Skeletal muscle satellite cell (primary cell): ENCODE results near the gene PLA2G4F.

Experiments
- H3K27me3 ChIP-seq: 2 replicates; pipeline ENCODE4 v1.7.0; 2013; ENCODE audit warnings: low read length; ENCODE audit not compliant: control insufficient read depth, insufficient read depth
- H3K36me3 ChIP-seq: 2 replicates; pipeline ENCODE4 v1.7.0; 2013; ENCODE audit warnings: mild to moderate bottlenecking, control low read depth, low read length; ENCODE audit not compliant: insufficient read depth
- H3K4me1 ChIP-seq: 2 replicates; pipeline ENCODE4 v1.7.0; 2013; ENCODE audit warnings: low read length; ENCODE audit not compliant: control insufficient read depth, insufficient read depth
- H3K4me2 ChIP-seq: 2 replicates; pipeline ENCODE4 v1.7.0; 2013; ENCODE audit warnings: mild to moderate bottlenecking, low read length
- H3K4me3 ChIP-seq: 2 replicates; pipeline ENCODE4 v1.7.0; 2013; ENCODE audit warnings: low read length
- H3K9ac ChIP-seq: 2 replicates; pipeline ENCODE4 v1.7.0; 2013; ENCODE audit warnings: mild to moderate bottlenecking, low read depth, low read length, moderate library complexity
- H3K9me3 ChIP-seq: replicated peaks from 2 replicates; pipeline ENCODE4 v1.7.0; 2013; ENCODE audit warnings: mild to moderate bottlenecking, control low read depth, low read length

The PLA2G4F gene

GRCh38 chr15:42152196-42152920, 4.1 kb downstream of the PLA2G4F start:
- Histone ChIP-seq H3K27me3 (peaks cover 10% of the 10 kb centered on the region), H3K4me3 (no peak overlapping the region), H3K4me2 (no peak overlapping the region), H3K9me3 (no peaks in the 10 kb centered on the region), H3K9ac (no peak overlapping the region), H3K4me1 (peaks cover 13% of the 10 kb centered on the region), H3K36me3 (no peaks in the 10 kb centered on the region)

GRCh38 chr15:42151736-42152135, 4.7 kb downstream of the PLA2G4F start:
- Histone ChIP-seq H3K9ac (no peak overlapping the region), H3K36me3 (no peaks in the 10 kb centered on the region), H3K27me3 (peaks cover 10% of the 10 kb centered on the region), H3K4me3 (no peak overlapping the region), H3K4me2 (no peak overlapping the region), H3K9me3 (no peaks in the 10 kb centered on the region), H3K4me1 (peaks cover 13% of the 10 kb centered on the region)

DNA sequence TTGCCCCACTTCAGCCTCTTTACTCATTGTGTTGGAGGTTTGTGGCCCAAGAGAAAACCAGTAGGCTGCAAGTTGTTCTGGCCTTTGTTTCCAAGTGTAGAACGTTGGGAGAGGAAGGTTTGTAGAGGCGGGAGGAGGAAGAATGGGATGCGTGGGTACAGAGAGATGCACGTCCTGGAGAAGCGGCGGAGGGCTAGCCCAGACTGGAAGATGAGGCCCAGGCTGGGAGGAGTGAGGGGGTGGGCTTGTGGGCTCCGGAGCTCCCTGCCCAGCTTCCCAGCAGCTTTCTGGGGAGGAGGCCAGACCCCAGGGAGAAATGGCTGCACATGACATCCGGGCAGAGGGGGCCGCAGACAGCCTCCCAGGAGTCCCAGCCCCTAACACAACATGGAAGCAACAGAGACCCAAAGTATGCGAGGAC, 5.3 kb downstream of the PLA2G4F start:
- Histone ChIP-seq H3K9me3 (no peaks in the 10 kb centered on the region), H3K36me3 (no peaks in the 10 kb centered on the region), H3K27me3 (peaks cover 16% of the 10 kb centered on the region), H3K4me3 (no peak overlapping the region), H3K4me2 (no peak overlapping the region), H3K4me1 (peaks cover 13% of the 10 kb centered on the region), H3K9ac (no peak overlapping the region)

DNA sequence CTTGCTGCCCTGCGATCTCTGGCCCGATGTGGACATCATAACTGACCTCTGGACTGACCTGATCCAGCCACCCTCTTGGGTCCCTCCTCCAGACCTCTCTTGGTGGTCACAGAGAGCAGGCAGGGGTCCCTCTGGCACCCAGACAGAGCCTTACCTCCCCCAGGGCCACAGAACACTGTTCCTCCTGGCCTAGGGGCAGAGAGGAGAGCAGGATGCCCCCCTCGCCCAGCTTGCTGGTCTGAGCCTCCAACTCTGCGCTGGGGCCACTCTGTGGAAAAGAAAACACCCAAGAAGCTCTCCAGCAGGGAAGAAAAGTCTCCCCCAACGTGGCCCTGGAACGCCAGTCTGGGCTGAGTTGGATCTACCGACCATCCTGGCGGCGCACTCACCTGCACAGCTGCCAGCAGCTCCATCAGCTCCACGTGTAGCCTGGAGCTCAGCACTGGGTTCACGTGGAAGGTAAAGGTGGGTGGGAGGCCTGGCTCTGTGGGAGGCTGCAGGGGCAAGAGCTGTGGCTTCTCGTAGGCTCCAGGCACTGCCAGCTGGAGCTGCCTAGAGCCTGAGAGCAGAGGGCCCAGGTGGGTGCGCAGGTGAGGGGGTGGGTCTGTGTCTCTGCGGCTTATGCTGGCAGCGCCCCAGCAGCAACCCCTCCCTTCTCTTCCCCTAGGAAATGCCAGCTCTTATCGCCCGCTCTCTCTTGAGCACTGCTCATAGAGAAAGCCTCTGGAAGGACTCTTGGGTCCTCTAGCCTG, 6.0 kb downstream of the PLA2G4F start:
- Histone ChIP-seq H3K9ac (no peak overlapping the region), H3K4me2 (no peak overlapping the region), H3K27me3 (peaks cover 24% of the 10 kb centered on the region), H3K4me3 (no peak overlapping the region), H3K36me3 (no peaks in the 10 kb centered on the region), H3K9me3 (no peaks in the 10 kb centered on the region), H3K4me1 (peaks cover 13% of the 10 kb centered on the region)

GRCh38 chr15:42149493-42150218, 6.8 kb downstream of the PLA2G4F start:
- Histone ChIP-seq H3K4me2 (no peak overlapping the region), H3K36me3 (no peaks in the 10 kb centered on the region), H3K9ac (no peak overlapping the region), H3K4me3 (no peak overlapping the region), H3K4me1 (peaks cover 13% of the 10 kb centered on the region), H3K9me3 (no peaks in the 10 kb centered on the region), H3K27me3 (peaks cover 30% of the 10 kb centered on the region)

GRCh38 chr15:42148808-42149492, 7.5 kb downstream of the PLA2G4F start:
- Histone ChIP-seq H3K4me2 (no peak overlapping the region), H3K27me3 (peaks cover 38% of the 10 kb centered on the region)

DNA sequence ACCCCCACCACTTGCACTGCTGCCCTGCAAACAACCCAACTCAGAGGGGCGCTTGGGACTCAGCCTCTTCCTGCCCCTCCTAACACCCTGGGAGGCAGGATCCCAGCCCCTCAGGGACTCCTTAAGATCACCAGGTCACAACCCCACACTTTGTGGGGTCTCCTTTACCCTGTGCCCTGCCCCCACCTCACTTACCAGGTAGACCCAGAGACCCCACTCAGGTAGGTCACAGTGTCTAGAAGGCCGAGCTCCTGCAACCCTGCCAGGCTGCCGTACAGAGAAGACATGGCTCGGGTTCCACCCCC, 9.1 kb downstream of the PLA2G4F start:
- no peaks in the 10 kb centered on the region for H3K9me3 ChIP-seq
- peaks cover 47% of the 10 kb centered on the region for H3K27me3 ChIP-seq
- peaks cover 11% of the 10 kb centered on the region for H3K4me1 ChIP-seq
- H3K36me3 ChIP-seq: no peaks in the 10 kb centered on the region
- no peak overlapping the region for H3K4me2 ChIP-seq
- no peak overlapping the region for H3K9ac ChIP-seq
- H3K4me3 ChIP-seq: no peak overlapping the region

More at GRCh38 chr15:42148808-42149492, 7.5 kb downstream of the PLA2G4F start:
- no peaks in the 10 kb centered on the region for H3K36me3 ChIP-seq
- H3K9me3 ChIP-seq: no peaks in the 10 kb centered on the region
- H3K9ac ChIP-seq: no peak overlapping the region
- H3K4me1 ChIP-seq: peaks cover 13% of the 10 kb centered on the region
- H3K4me3 ChIP-seq: no peak overlapping the region

DNA sequence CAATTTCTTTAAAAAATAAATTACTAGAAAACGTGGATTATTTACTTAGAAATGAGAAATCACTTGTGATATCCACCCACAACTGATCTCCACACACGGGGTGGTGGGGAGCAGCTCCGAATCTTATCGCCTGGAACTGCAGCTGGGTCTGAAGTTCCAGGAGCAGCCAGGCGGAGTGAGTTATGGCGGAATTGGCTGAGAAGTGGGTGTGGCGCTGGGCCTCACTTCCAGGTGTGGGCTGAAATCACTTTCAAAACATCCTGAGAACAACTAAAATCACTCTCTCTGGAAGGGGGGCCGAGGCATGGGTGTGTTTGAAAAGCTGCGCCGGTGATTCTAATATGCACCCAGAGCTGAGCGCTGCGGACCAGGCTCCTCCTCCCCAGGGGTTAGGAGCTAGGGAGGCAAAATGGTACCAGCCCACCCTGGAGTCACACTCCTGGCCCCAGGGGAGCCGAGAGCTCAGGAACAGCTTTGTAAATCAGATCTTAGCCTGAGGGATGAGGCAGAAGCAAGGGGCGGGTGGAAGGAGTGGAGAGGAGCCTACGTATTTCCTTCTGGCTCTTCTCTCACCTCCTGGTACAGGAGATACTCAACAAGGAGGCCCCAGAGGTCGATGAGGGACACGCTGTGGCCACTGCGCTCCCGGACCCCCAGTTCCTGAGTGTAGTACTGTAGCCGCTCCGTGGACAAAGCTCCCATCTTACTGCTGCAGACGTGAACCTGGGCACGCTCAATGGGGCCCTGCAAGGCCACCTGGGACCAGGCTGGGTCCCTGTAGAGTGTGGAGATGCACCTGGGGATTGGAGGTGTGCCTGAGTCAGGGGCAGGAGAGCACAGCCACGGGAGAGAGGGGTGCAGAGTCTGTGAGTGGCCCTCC, 9.6 kb downstream of the PLA2G4F start:
- H3K4me3 ChIP-seq: no peak overlapping the region
- H3K27me3 ChIP-seq: peaks cover 51% of the 10 kb centered on the region
- H3K9me3 ChIP-seq: no peaks in the 10 kb centered on the region
- no peak overlapping the region for H3K9ac ChIP-seq
- H3K36me3 ChIP-seq: no peaks in the 10 kb centered on the region
- no peak overlapping the region for H3K4me2 ChIP-seq
- peaks cover 5% of the 10 kb centered on the region for H3K4me1 ChIP-seq

DNA sequence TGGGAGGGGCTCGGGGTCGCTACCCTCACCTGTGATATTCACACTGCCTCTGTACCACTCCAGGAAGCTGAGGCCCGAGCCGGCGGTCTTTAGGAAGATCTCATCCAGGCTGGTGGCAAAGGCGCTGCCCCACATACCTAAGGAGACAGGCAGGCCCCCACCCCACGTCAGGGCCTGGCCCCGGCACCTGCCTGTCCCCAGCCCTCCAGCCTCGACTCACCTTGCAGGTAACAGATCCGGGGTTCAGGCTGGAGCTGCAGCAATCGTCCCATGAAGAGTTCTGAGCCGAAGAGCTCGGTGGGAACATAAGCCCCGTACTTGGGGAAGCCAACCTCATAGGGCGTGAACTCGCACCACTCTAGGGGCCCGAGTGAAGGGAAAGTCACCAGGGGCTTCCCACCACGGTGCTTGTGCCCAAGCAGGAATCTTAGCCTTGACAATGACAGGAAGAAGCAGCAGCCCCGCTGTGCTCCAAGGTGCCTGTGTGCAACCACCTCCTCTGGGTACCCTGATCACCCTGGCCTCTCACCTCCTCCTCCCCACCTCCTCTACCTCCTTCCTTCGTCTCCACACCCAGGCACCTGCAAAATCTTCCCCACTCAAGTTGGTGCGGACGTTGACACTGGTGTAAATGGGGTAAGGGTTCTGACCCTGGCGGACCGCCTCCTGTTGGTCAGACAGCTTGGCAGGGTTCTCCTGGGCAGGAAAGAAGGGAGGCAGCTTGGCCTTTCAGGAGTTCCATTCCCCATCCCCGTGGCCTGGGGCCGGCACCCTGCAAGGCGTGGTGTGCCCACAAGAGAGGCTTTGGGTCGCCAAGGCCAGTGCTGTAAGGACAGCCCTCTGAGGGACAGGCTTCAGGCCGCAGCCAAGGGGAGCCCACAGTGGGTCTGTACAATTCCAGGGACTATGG, 10.6 kb downstream of the PLA2G4F start:
- H3K9ac ChIP-seq: no peak overlapping the region
- H3K9me3 ChIP-seq: no peaks in the 10 kb centered on the region
- no peaks in the 10 kb centered on the region for H3K4me1 ChIP-seq
- no peaks in the 10 kb centered on the region for H3K36me3 ChIP-seq
- H3K27me3 ChIP-seq: peaks cover 60% of the 10 kb centered on the region
- no peak overlapping the region for H3K4me3 ChIP-seq
- H3K4me2 ChIP-seq: no peak overlapping the region

- peaks cover 69% of the 10 kb centered on the region for H3K27me3 ChIP-seq
- no peak overlapping the region for H3K4me3 ChIP-seq
- no peak overlapping the region for H3K4me2 ChIP-seq
- no peaks in the 10 kb centered on the region for H3K4me1 ChIP-seq
- H3K36me3 ChIP-seq: no peaks in the 10 kb centered on the region
- no peak overlapping the region for H3K9ac ChIP-seq
- no peaks in the 10 kb centered on the region for H3K9me3 ChIP-seq
Measured at GRCh38 chr15:42144841-42145375, 11.5 kb downstream of the PLA2G4F start.
